Mesendoderm (in vitro differentiated cells): ENCODE data around the gene TBC1D16. TPM values are rescaled to one million over a fixed set of nuclear protein-coding genes. Genes with fewer than 3 reads are reported as not detected.

ENCODE experiments used
- DNase-seq: peaks from one replicate; pipeline ENCODE4 v3.0.0; 2013
- H2AK5ac ChIP-seq: 2 replicates; pipeline ENCODE4 v1.6.1; 2013; ENCODE audit warnings: low read length, inconsistent platforms
- H2BK120ac ChIP-seq: 2 replicates; pipeline ENCODE4 v1.6.1; 2013; ENCODE audit warnings: low read depth, mild to moderate bottlenecking, low read length, moderate library complexity, mixed read lengths
- H2BK15ac ChIP-seq: replicated peaks from 2 replicates; pipeline ENCODE4 v1.6.1; 2013; ENCODE audit warnings: low read depth, mild to moderate bottlenecking, moderate library complexity
- H2BK5ac ChIP-seq: 2 replicates; pipeline ENCODE4 v1.6.1; 2013; ENCODE audit warnings: low read length, inconsistent platforms
- H3K18ac ChIP-seq: 2 replicates; pipeline ENCODE4 v1.6.1; 2013; ENCODE audit warnings: mild to moderate bottlenecking, low read length, mixed read lengths
- H3K23ac ChIP-seq: one replicate; pipeline ENCODE4 v1.6.1; 2013; ENCODE audit warnings: low read length
- H3K27ac ChIP-seq: 2 replicates; pipeline ENCODE4 v1.5.1; 2013; ENCODE audit warnings: low read depth, mild to moderate bottlenecking, inconsistent platforms, low read length, moderate library complexity
- H3K27me3 ChIP-seq: 2 replicates; pipeline ENCODE4 v1.6.1; 2013; ENCODE audit warnings: low read length, control low read depth, mild to moderate bottlenecking, inconsistent platforms; ENCODE audit not compliant: insufficient read depth, poor library complexity
- H3K36me3 ChIP-seq: 2 replicates; pipeline ENCODE4 v1.6.1; 2013; ENCODE audit warnings: low read length, inconsistent platforms; ENCODE audit not compliant: control insufficient read depth, insufficient read depth
- H3K4ac ChIP-seq: one replicate; pipeline ENCODE4 v1.6.1; 2013; ENCODE audit warnings: low read depth, mild to moderate bottlenecking, low read length, moderate library complexity
- H3K4me1 ChIP-seq: 2 replicates; pipeline ENCODE4 v1.6.1; 2013; ENCODE audit warnings: low read depth, low read length, inconsistent platforms; ENCODE audit not compliant: control insufficient read depth
- H3K4me2 ChIP-seq: 2 replicates; pipeline ENCODE4 v1.6.1; 2013; ENCODE audit warnings: low read length
- H3K4me3 ChIP-seq: 2 replicates; pipeline ENCODE4 v1.5.1; 2013; ENCODE audit warnings: mild to moderate bottlenecking, low read length
- H3K56ac ChIP-seq: one replicate; pipeline ENCODE4 v1.6.1; 2013; ENCODE audit warnings: low read length
- H3K79me1 ChIP-seq: 2 replicates; pipeline ENCODE4 v1.6.1; 2013; ENCODE audit warnings: low read length, inconsistent platforms
- H3K79me2 ChIP-seq: 2 replicates; pipeline ENCODE4 v1.6.1; 2013; ENCODE audit warnings: mild to moderate bottlenecking, low read length; ENCODE audit not compliant: control insufficient read depth, insufficient read depth
- H3K9ac ChIP-seq: 2 replicates; pipeline ENCODE4 v1.6.1; 2013; ENCODE audit warnings: low read length, inconsistent platforms
- H4K5ac ChIP-seq: one replicate; pipeline ENCODE4 v1.6.1; 2013; ENCODE audit warnings: low read length
- H4K8ac ChIP-seq: one replicate; pipeline ENCODE4 v1.6.1; 2013; ENCODE audit warnings: low read depth, mild to moderate bottlenecking, control low read depth, low read length, moderate library complexity
- WGBS: extraction: QIAGEN DNeasy Blood & Tissue Kit; methylation state at CpG from one replicate; pipeline ENCODE4 v1.1.7; 2013; ENCODE audit warnings: low lambda C conversion rate, missing lambda C conversion rate; ENCODE audit not compliant: insufficient coverage; ENCODE audit errors: extremely low coverage; 5-methylcytosine and 5-hydroxymethylcytosine counted together
- polyA plus RNA-seq, 2 experiments: library from polyadenylated mRNA; stranded (reverse); fragments of 200-250 nt; gene quantifications; one replicate each; pipeline ENCODE4 v1.2.3, GENCODE V29; 2013

Gene TBC1D16, protein sequence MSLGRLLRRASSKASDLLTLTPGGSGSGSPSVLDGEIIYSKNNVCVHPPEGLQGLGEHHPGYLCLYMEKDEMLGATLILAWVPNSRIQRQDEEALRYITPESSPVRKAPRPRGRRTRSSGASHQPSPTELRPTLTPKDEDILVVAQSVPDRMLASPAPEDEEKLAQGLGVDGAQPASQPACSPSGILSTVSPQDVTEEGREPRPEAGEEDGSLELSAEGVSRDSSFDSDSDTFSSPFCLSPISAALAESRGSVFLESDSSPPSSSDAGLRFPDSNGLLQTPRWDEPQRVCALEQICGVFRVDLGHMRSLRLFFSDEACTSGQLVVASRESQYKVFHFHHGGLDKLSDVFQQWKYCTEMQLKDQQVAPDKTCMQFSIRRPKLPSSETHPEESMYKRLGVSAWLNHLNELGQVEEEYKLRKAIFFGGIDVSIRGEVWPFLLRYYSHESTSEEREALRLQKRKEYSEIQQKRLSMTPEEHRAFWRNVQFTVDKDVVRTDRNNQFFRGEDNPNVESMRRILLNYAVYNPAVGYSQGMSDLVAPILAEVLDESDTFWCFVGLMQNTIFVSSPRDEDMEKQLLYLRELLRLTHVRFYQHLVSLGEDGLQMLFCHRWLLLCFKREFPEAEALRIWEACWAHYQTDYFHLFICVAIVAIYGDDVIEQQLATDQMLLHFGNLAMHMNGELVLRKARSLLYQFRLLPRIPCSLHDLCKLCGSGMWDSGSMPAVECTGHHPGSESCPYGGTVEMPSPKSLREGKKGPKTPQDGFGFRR
- 29.6 TPM for polyA plus RNA-seq (2013, experiment 1 of 2)
- 29.8 TPM for polyA plus RNA-seq (2013, experiment 2 of 2)

DNA sequence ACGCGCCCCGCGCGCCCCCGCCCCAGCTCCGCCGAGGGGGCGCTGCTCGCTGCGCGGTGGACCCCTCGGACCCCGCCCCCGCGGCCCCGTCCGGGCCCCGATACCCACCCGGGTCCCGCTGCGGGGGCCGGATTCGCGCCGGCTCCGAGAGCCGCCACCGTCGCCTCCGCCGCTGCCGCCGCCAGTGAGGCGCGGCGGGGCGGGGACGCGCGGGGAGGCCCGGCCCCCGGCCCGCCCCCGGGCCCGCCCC lies at the start of gene TBC1D16:
Gene TBC1D16, minus strand, starts transcription at position 186 of the 250 bp plus-strand sequence. CDS start 22,325 bp downstream, outside the sequence.
- Histone ChIP-seq H2AK5ac (no peak within 1 kb of the TSS), H3K4me3 (peak within 1 kb of the TSS; percentile 87), H3K4me2 (peak within 1 kb of the TSS; percentile 56), H3K56ac (peak within 1 kb of the TSS; percentile 96), H2BK5ac (no peak within 1 kb of the TSS), H3K36me3 (no peaks in the 10 kb centered on the region), H4K8ac (peak within 1 kb of the TSS; percentile 97), H2BK120ac (no peak within 1 kb of the TSS), H3K79me2 (peaks cover 38% of the 10 kb centered on the region), H4K5ac (no peak within 1 kb of the TSS), H3K9ac (peak within 1 kb of the TSS; percentile 87), H3K79me1 (peaks cover 22% of the 10 kb centered on the region), H3K27me3 (no peaks in the 10 kb centered on the region), H3K23ac (peak within 1 kb of the TSS; percentile 76), H2BK15ac (no peak within 1 kb of the TSS), H3K4ac (peak within 1 kb of the TSS; percentile 88), H3K18ac (peak within 1 kb of the TSS; percentile 99), H3K27ac (peak within 1 kb of the TSS; percentile 82), H3K4me1 (peaks cover 2% of the 10 kb centered on the region)
- no peak for DNase-seq
- no CpG with 5 or more reads among the region's 46 CpGs for WGBS

GRCh38 chr17:80084773-80085172 lies 49.1 kb upstream of the TBC1D16 start:
- no peak overlapping the region for H3K18ac ChIP-seq
- H3K23ac ChIP-seq, result no peak overlapping the region
- H3K4ac ChIP-seq, result no peak overlapping the region
- no CpG with 5 or more reads among the region's 15 CpGs for WGBS
- no peaks in the 10 kb centered on the region for H3K79me2 ChIP-seq
- no peak overlapping the region for H4K5ac ChIP-seq
- no peaks in the 10 kb centered on the region for H3K4me1 ChIP-seq
- H2BK15ac ChIP-seq, result no peak overlapping the region
- H3K79me1 ChIP-seq, result no peaks in the 10 kb centered on the region
- H2BK5ac ChIP-seq, result no peak overlapping the region
- no peaks in the 10 kb centered on the region for H3K27me3 ChIP-seq
- H3K4me3 ChIP-seq, result no peak overlapping the region
- no peak overlapping the region for H3K56ac ChIP-seq
- H2AK5ac ChIP-seq, result no peak overlapping the region
- no peak overlapping the region for H3K27ac ChIP-seq
- H3K9ac ChIP-seq, result no peak overlapping the region
- no peaks in the 10 kb centered on the region for H3K36me3 ChIP-seq
- H4K8ac ChIP-seq, result no peak overlapping the region
- DNase-seq, result no peak
- no peak overlapping the region for H3K4me2 ChIP-seq
- H2BK120ac ChIP-seq, result no peak overlapping the region

- H4K5ac ChIP-seq, result no peak overlapping the region
- H2BK120ac ChIP-seq, result no peak overlapping the region
- no peak overlapping the region for H2AK5ac ChIP-seq
- no peak for DNase-seq
- no peak overlapping the region for H3K27ac ChIP-seq
- H3K4me1 ChIP-seq, result no peaks in the 10 kb centered on the region
- no peak overlapping the region for H3K9ac ChIP-seq
- H3K79me1 ChIP-seq, result no peaks in the 10 kb centered on the region
- WGBS, result no CpG with 5 or more reads among the region's 13 CpGs
- H3K4me3 ChIP-seq, result no peak overlapping the region
- H3K18ac ChIP-seq, result no peak overlapping the region
- no peak overlapping the region for H2BK5ac ChIP-seq
- H3K79me2 ChIP-seq, result no peaks in the 10 kb centered on the region
- no peak overlapping the region for H3K4me2 ChIP-seq
- H3K23ac ChIP-seq, result no peak overlapping the region
- H2BK15ac ChIP-seq, result no peak overlapping the region
- no peak overlapping the region for H3K56ac ChIP-seq
- H3K36me3 ChIP-seq, result no peaks in the 10 kb centered on the region
- no peak overlapping the region for H4K8ac ChIP-seq
- no peaks in the 10 kb centered on the region for H3K27me3 ChIP-seq
- H3K4ac ChIP-seq, result no peak overlapping the region
Measured at GRCh38 chr17:80083136-80083661, 47.5 kb upstream of the TBC1D16 start.

- no peak overlapping the region for H3K9ac ChIP-seq
- H2AK5ac ChIP-seq, result no peak overlapping the region
- H3K36me3 ChIP-seq, result no peaks in the 10 kb centered on the region
- H3K79me1 ChIP-seq, result no peaks in the 10 kb centered on the region
- H3K4ac ChIP-seq, result no peak overlapping the region
- H3K27ac ChIP-seq, result no peak overlapping the region
- H2BK120ac ChIP-seq, result no peak overlapping the region
- peak; percentile 81 for DNase-seq
- H2BK5ac ChIP-seq, result no peak overlapping the region
- no peaks in the 10 kb centered on the region for H3K27me3 ChIP-seq
- H3K4me1 ChIP-seq, result no peaks in the 10 kb centered on the region
- no peaks in the 10 kb centered on the region for H3K79me2 ChIP-seq
- no peak overlapping the region for H2BK15ac ChIP-seq
- H3K4me3 ChIP-seq, result no peak overlapping the region
- H3K4me2 ChIP-seq, result no peak overlapping the region
- H3K56ac ChIP-seq, result no peak overlapping the region
- no CpG with 5 or more reads among the region's 20 CpGs for WGBS
- H3K18ac ChIP-seq, result no peak overlapping the region
- no peak overlapping the region for H3K23ac ChIP-seq
- H4K5ac ChIP-seq, result no peak overlapping the region
- H4K8ac ChIP-seq, result no peak overlapping the region
Measured at GRCh38 chr17:80082403-80083135, 46.9 kb upstream of the TBC1D16 start.

GRCh38 chr17:80081596-80081995 lies 45.9 kb upstream of the TBC1D16 start:
- no peak for DNase-seq
- H3K23ac ChIP-seq, result no peak overlapping the region
- no peaks in the 10 kb centered on the region for H3K4me1 ChIP-seq
- no peaks in the 10 kb centered on the region for H3K36me3 ChIP-seq
- H2AK5ac ChIP-seq, result no peak overlapping the region
- H3K4me3 ChIP-seq, result no peak overlapping the region
- no peak overlapping the region for H2BK120ac ChIP-seq
- no peak overlapping the region for H3K56ac ChIP-seq
- no peaks in the 10 kb centered on the region for H3K79me1 ChIP-seq
- H4K5ac ChIP-seq, result no peak overlapping the region
- no peak overlapping the region for H3K27ac ChIP-seq
- H2BK15ac ChIP-seq, result no peak overlapping the region
- no peak overlapping the region for H3K9ac ChIP-seq
- no peak overlapping the region for H2BK5ac ChIP-seq
- H3K18ac ChIP-seq, result no peak overlapping the region
- no peak overlapping the region for H3K4ac ChIP-seq
- no peaks in the 10 kb centered on the region for H3K79me2 ChIP-seq
- WGBS, result no CpG with 5 or more reads among the region's 14 CpGs
- no peak overlapping the region for H4K8ac ChIP-seq
- no peaks in the 10 kb centered on the region for H3K27me3 ChIP-seq
- H3K4me2 ChIP-seq, result no peak overlapping the region
